Left lung (tissue), 8 donors: ENCODE data around the gene AMY2A. TPM values are rescaled to one million over a fixed set of nuclear protein-coding genes. Genes with fewer than 3 reads are reported as not detected.

Experiments used
- polyA plus RNA-seq, 6 donors: library from polyadenylated mRNA; unstranded; fragments of 120-200 nt; gene quantifications; one replicate each; pipeline ENCODE4 v1.2.1, GENCODE V29; 2013; ENCODE audit not compliant: insufficient read length in 6 of 6
- total RNA-seq, 2 donors: library from RNA; stranded (reverse); fragmentation: NEBNext Ultra II Directional; extraction: Animal tissue kit (Norgen Biotek cat#: 25700); gene quantifications; one replicate each; pipeline ENCODE4 v1.2.1, GENCODE V29; 2021
- donor health status: DM: no; HTN: yes; CAD: no.
- donor health status: DM: no; HTN: no; CAD: no.

AMY2A gene
- total and polyA plus RNA-seq, 8 donors = 0.35 to 0.84 (median 0.46) TPM; not detected in 4

Other genes with a start within 250 kb of the AMY2A start
- gene RNPC3, start 91.7 kb upstream of the AMY2A start, total RNA-seq = 10 to 100 TPM; 21.2 to 25.2 TPM
- 10 to 100 TPM; 42.6 to 75.6 (median 59.6) TPM for gene RNPC3, start 91.7 kb upstream of the AMY2A start, polyA plus RNA-seq
- gene AMY2B, start 45.8 kb upstream of the AMY2A start, total RNA-seq = 10 to 100 TPM; 10.1 to 14.5 TPM
- 10 to 100 TPM; 26.8 to 44.9 (median 36.0) TPM for gene AMY2B, start 45.8 kb upstream of the AMY2A start, polyA plus RNA-seq
- 1 to 10 TPM; 2.5 to 9.1 TPM for gene AMY1A, start 38.3 kb downstream of the AMY2A start, total RNA-seq
- 1 to 10 TPM in 1 of 6 donors, under 1 TPM in 3, not detected in 2; 0.17 to 1.7 (median 0.37) TPM for gene AMY1A, start 38.3 kb downstream of the AMY2A start, polyA plus RNA-seq
- gene AMY1B, start 78.8 kb downstream of the AMY2A start, total RNA-seq = 1 to 10 TPM; 2.5 to 5.2 TPM
- 1 to 10 TPM in 1 of 6 donors, under 1 TPM in 3, not detected in 2; 0.17 to 2.3 (median 0.38) TPM for gene AMY1B, start 78.8 kb downstream of the AMY2A start, polyA plus RNA-seq
- gene AMY1C, start 132.5 kb downstream of the AMY2A start, total RNA-seq = 10 to 100 TPM in 1 of 2 donors, 1 to 10 TPM in 1; 3.7 to 30.9 TPM
- gene AMY1C, start 132.5 kb downstream of the AMY2A start, polyA plus RNA-seq = 1 to 10 TPM in 5 of 6 donors, under 1 TPM in 1; 0.73 to 6.0 (median 3.6) TPM